ENCODE results near the gene RNF5.

Gene RNF5

GRCh38 chr6:32147401-32148132 is 30.6 kb upstream of the RNF5 start:
- Histone ChIP-seq H4K20me1 (ENCODE audit: insufficient read depth) (no peaks in the 10 kb centered on the region), H3K4me3 (IDR thresholded peaks at IDR 0.05; ENCODE audit: insufficient read depth, low read depth, low read length) (no peak overlapping the region), H3K9ac (no peak overlapping the region), H3K27me3 (ENCODE audit: insufficient read depth, low read depth) (peaks cover 1% of the 10 kb centered on the region; the same call in 1 of the 2 replicates), H3K36me3 (ENCODE audit: insufficient read depth) (no peaks in the 10 kb centered on the region), H3K27ac (no peak overlapping the region), H3K79me2 (ENCODE audit: insufficient read depth, low read depth) (no peaks in the 10 kb centered on the region), H3K4me2 (no peak overlapping the region), H2AFZ (ENCODE audit: low read depth) (no peak overlapping the region), H3K4me1 (ENCODE audit: low read depth, poor library complexity, severe bottlenecking) (no peaks in the 10 kb centered on the region)
- TF ChIP-seq CTCF (conservative IDR thresholded peaks at IDR 0.05; ENCODE audit: low read depth, low read length) = no peak

DNA sequence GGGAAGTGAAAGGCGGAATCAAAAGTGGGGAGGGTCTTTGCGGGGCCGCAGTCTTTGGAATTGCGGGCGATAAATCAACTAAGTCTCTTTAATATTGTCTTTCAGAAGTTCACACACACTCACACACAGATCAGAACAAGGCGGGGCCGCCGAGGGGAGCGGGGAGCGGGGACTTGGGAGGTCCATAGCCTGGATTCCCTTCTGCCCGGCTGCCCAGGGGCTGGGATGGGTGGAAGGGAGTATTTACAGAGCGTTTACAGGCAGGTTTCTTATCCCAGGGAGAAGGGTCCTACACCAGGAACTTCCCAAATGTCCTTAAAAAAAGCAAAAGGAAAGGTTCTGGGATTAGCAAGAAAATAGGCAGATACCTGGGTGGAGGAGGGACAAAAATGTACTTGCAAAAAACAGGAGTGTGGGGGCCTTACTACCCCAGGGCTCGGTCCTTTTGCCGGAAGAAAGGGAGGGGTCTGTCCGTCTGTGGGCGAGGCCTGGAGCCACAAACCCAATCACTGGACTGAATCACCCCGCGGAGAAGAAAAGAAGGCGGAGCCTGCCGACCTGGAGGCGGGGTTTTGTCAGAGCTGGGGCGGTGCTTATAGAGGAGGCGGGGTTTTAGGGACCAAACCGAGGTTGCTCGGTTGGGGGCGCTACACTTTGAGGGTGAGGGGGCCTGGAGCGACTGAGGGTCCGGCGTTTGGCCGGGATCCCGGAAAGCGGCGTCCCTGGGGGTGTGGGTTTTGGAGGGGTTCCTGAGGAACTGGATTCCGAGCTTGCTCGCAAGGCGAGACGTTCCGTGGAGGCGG is 29.7 kb upstream of the RNF5 start:
- H3K4me1 ChIP-seq (ENCODE audit: low read depth, poor library complexity, severe bottlenecking) = no peaks in the 10 kb centered on the region
- no peak overlapping the region for H3K27ac ChIP-seq
- no peak for TF ChIP-seq CTCF (conservative IDR thresholded peaks at IDR 0.05; ENCODE audit: low read depth, low read length)
- H3K79me2 ChIP-seq (ENCODE audit: insufficient read depth, low read depth) = no peaks in the 10 kb centered on the region
- H4K20me1 ChIP-seq (ENCODE audit: insufficient read depth) = no peaks in the 10 kb centered on the region
- H3K27me3 ChIP-seq (ENCODE audit: insufficient read depth, low read depth) = peaks cover 6% of the 10 kb centered on the region; the same call in 1 of the 2 replicates
- H2AFZ ChIP-seq (ENCODE audit: low read depth) = no peak overlapping the region
- H3K36me3 ChIP-seq (ENCODE audit: insufficient read depth) = no peaks in the 10 kb centered on the region
- H3K4me3 ChIP-seq (IDR thresholded peaks at IDR 0.05; ENCODE audit: insufficient read depth, low read depth, low read length) = no peak overlapping the region
- no peak overlapping the region for H3K9ac ChIP-seq
- H3K4me2 ChIP-seq = no peak overlapping the region

DNA sequence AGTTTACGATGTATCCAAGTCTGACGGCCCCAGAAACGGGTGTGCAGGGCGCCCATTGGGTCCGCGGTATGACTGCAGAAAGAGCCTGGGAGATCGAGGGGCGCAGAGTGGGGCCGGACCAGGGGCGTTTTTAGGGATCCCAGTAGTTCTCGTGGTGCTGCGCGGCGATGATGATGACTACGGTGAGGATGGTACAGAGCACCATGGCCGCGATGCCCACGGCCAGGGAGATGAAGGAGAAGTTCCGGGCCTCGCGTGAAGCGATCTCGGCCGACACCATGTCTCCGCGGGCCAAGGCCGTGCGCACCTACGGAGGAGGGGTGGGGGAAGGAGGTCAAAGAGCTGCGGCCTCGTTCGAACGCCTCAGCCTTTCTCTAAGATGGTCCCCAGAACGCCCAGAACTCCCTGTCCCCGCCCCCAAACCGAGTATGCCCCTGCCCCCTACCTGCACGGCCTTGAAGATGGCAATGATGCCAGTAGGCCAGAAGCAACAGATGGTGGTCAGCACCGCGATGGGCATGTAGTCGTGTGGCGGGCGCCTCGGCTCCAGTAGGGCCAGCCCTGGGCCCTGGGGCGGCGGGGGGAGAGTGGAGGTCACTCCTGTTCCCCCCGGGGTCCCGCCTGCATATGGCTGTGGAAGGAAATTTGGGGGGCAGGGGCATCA is 29.0 kb upstream of the RNF5 start:
- no peak for TF ChIP-seq CTCF (conservative IDR thresholded peaks at IDR 0.05; ENCODE audit: low read depth, low read length)
- Histone ChIP-seq H3K4me1 (ENCODE audit: low read depth, poor library complexity, severe bottlenecking) (no peaks in the 10 kb centered on the region), H3K27me3 (ENCODE audit: insufficient read depth, low read depth) (peaks cover 6% of the 10 kb centered on the region; the same call in 1 of the 2 replicates), H3K79me2 (ENCODE audit: insufficient read depth, low read depth) (no peaks in the 10 kb centered on the region), H3K36me3 (ENCODE audit: insufficient read depth) (no peaks in the 10 kb centered on the region), H2AFZ (ENCODE audit: low read depth) (no peak overlapping the region), H4K20me1 (ENCODE audit: insufficient read depth) (no peaks in the 10 kb centered on the region), H3K27ac (no peak overlapping the region), H3K4me3 (IDR thresholded peaks at IDR 0.05; ENCODE audit: insufficient read depth, low read depth, low read length) (no peak overlapping the region), H3K4me2 (no peak overlapping the region), H3K9ac (no peak overlapping the region)

DNA sequence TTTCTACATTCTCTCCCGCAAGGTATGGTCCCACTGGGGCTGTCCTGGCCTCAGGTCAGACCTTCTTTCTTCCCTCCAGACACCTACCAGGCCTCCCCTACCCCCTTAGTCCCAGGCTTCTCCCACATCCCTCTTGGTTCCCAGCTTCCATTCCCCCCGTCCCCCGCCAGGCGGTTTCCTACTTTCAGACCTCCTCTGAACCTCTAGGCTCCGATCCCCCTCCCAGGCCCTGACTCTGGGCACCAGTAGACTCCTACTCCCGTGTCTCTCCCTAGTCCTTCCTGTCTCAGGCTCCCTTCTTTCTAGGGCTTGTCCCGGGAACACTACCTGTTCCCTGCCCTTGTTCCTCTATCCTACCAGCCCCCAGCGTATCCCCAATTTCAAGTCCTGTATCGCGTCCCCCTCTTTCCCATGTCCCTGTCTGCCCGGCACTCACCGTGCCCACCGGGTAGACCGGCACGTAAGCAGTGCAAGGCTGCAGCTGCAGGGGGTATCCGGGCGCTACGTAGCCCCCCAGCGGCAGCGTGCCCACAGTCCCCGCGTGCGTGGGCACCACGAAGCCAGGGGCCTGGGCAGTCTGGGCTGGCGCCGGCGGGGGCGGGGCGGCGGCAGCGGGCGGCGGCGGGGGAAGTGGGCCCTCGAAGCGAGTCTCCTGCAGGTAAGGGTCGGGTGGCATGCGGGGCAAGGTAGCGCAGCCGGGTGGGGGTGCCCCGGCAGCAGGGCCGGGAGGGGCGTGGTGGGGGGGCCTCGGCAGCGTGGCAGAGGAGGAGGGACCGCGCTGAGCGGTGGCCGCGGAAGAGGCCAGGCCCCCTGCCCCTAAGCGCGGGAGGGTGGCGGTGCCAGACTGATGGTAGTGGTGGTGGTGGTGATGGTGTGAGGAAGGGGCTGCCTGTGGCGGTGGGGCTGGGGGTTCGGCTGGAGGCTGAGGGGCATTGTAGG is 28.0 kb upstream of the RNF5 start:
- Histone ChIP-seq H3K27ac (no peak overlapping the region), H2AFZ (ENCODE audit: low read depth) (no peak overlapping the region), H3K4me3 (IDR thresholded peaks at IDR 0.05; ENCODE audit: insufficient read depth, low read depth, low read length) (no peak overlapping the region), H3K4me2 (no peak overlapping the region), H3K79me2 (ENCODE audit: insufficient read depth, low read depth) (no peaks in the 10 kb centered on the region), H3K36me3 (ENCODE audit: insufficient read depth) (no peaks in the 10 kb centered on the region), H3K27me3 (ENCODE audit: insufficient read depth, low read depth) (peaks cover 6% of the 10 kb centered on the region; the same call in 1 of the 2 replicates), H4K20me1 (ENCODE audit: insufficient read depth) (no peaks in the 10 kb centered on the region), H3K4me1 (ENCODE audit: low read depth, poor library complexity, severe bottlenecking) (no peaks in the 10 kb centered on the region), H3K9ac (no peak overlapping the region)
- TF ChIP-seq CTCF (conservative IDR thresholded peaks at IDR 0.05; ENCODE audit: low read depth, low read length) = no peak
